ENCODE measurements around the gene HOXD4. TPM values are rescaled to one million over a fixed set of nuclear protein-coding genes. Genes with fewer than 3 reads are reported as not detected.
A peak's percentile ranks its signal among the peaks of the same experiment; 100 is the strongest.

The HOXD4 gene
- polyA plus RNA-seq, 1 donor from 2014 or later: not detected

- no peak overlapping the region for H3K4me2 ChIP-seq (ENCODE audit: low read length)
- no peaks in the 10 kb centered on the region for H3K79me2 ChIP-seq (replicated peaks; ENCODE audit: insufficient read depth, low read length)
- H3K9ac ChIP-seq (ENCODE audit: low read length): no peak overlapping the region
- H3F3A ChIP-seq (ENCODE audit: insufficient read depth, low read length, poor library complexity, severe bottlenecking): no peaks in the 10 kb centered on the region
- no peaks in the 10 kb centered on the region for H3K9me2 ChIP-seq (ENCODE audit: insufficient read depth, low read length)
- no peaks in the 10 kb centered on the region for H3K36me3 ChIP-seq (ENCODE audit: insufficient read depth, low read length)
- no peak overlapping the region for H3K4me3 ChIP-seq (ENCODE audit: low read length)
- TF ChIP-seq REST (IDR thresholded peaks at IDR 0.05; ENCODE audit: borderline replicate concordance) (no peak), EZH2 (IDR thresholded peaks at IDR 0.05; ENCODE audit: borderline replicate concordance, insufficient read depth, low read length, poor library complexity, severe bottlenecking) (peak; percentile 22)
- H3K27ac ChIP-seq (ENCODE audit: low read length): no peak overlapping the region
- no peak overlapping the region for H2AFZ ChIP-seq (ENCODE audit: low read depth, low read length)
- H3K9me3 ChIP-seq (ENCODE audit: low read length): no peaks in the 10 kb centered on the region
- no peaks in the 10 kb centered on the region for H4K20me1 ChIP-seq (ENCODE audit: insufficient read depth)
- H3K27me3 ChIP-seq (ENCODE audit: insufficient read depth, low read depth, low read length): peaks cover 100% of the 10 kb centered on the region
These were observed 27.0 kb upstream of the HOXD4 start for GRCh38 chr2:176124110-176124946.

- Histone ChIP-seq H3K9ac (ENCODE audit: low read length) (no peak overlapping the region), H3K4me3 (ENCODE audit: low read length) (no peak overlapping the region), H4K20me1 (ENCODE audit: insufficient read depth) (no peaks in the 10 kb centered on the region), H3K27ac (ENCODE audit: low read length) (no peak overlapping the region), H3K27me3 (ENCODE audit: insufficient read depth, low read depth, low read length) (peaks cover 97% of the 10 kb centered on the region), H2AFZ (ENCODE audit: low read depth, low read length) (no peak overlapping the region), H3K36me3 (ENCODE audit: insufficient read depth, low read length) (no peaks in the 10 kb centered on the region), H3K4me2 (ENCODE audit: low read length) (no peak overlapping the region), H3F3A (ENCODE audit: insufficient read depth, low read length, poor library complexity, severe bottlenecking) (no peaks in the 10 kb centered on the region), H3K9me2 (ENCODE audit: insufficient read depth, low read length) (no peaks in the 10 kb centered on the region), H3K9me3 (ENCODE audit: low read length) (no peaks in the 10 kb centered on the region), H3K79me2 (replicated peaks; ENCODE audit: insufficient read depth, low read length) (no peaks in the 10 kb centered on the region)
- TF ChIP-seq TAF1 (IDR thresholded peaks at IDR 0.05; ENCODE audit: low read depth) (no peak), MXI1 (conservative IDR thresholded peaks at IDR 0.05; ENCODE audit: poor library complexity, severe bottlenecking) (no peak), EP300 (conservative IDR thresholded peaks at IDR 0.05; ENCODE audit: poor library complexity, severe bottlenecking) (no peak), RAD21 (conservative IDR thresholded peaks at IDR 0.05) (no peak), REST (IDR thresholded peaks at IDR 0.05; ENCODE audit: borderline replicate concordance) (no peak), CTCF (IDR thresholded peaks at IDR 0.05; ENCODE audit: poor library complexity, severe bottlenecking) (no peak), POLR2AphosphoS5 (IDR thresholded peaks at IDR 0.05) (no peak), EZH2 (IDR thresholded peaks at IDR 0.05; ENCODE audit: borderline replicate concordance, insufficient read depth, low read length, poor library complexity, severe bottlenecking) (no peak), SMC3 (conservative IDR thresholded peaks at IDR 0.05; ENCODE audit: poor library complexity) (no peak)
These were observed 26.2 kb upstream of the HOXD4 start for GRCh38 chr2:176124947-176125771.
